ENCODE data around the gene SRCAP.
"Not testable (repeated sequence)": the region's sequence is repeated elsewhere in the genome, so short reads cannot be mapped to it uniquely, and the experiment has no call there.

The SRCAP gene

GRCh38 chr16:30692396-30693064 lies 6.4 kb upstream of the SRCAP start:
- Histone ChIP-seq H3K36me3 (ENCODE audit: insufficient read depth, low read depth, low read length) (no peaks in the 10 kb centered on the region), H3K27ac (ENCODE audit: low read length) (no peak overlapping the region), H3K4me1 (ENCODE audit: insufficient read depth, low read length) (no peaks in the 10 kb centered on the region), H3K9me3 (ENCODE audit: insufficient read depth, low read depth, low read length) (no peaks in the 10 kb centered on the region), H3K9ac (ENCODE audit: low read depth, low read length) (no peak overlapping the region), H3K27me3 (ENCODE audit: insufficient read depth, low read length) (peaks cover 98% of the 10 kb centered on the region), H3K4me3 (ENCODE audit: low read length) (no peak overlapping the region)

GRCh38 chr16:30694926-30695693 lies 3.9 kb upstream of the SRCAP start:
- Histone ChIP-seq H3K4me1 (ENCODE audit: insufficient read depth, low read length) (peaks cover 5% of the 10 kb centered on the region), H3K9ac (ENCODE audit: low read depth, low read length) (no peak overlapping the region)

GRCh38 chr16:30696646-30697045 lies 2.3 kb upstream of the SRCAP start:
- H3K4me3 ChIP-seq (ENCODE audit: low read length); H3K4me1 ChIP-seq (ENCODE audit: insufficient read depth, low read length); H3K9ac ChIP-seq (ENCODE audit: low read depth, low read length); H3K9me3 ChIP-seq (ENCODE audit: insufficient read depth, low read depth, low read length); H3K27ac ChIP-seq (ENCODE audit: low read length): not testable (repeated sequence)
- Histone ChIP-seq H3K36me3 (ENCODE audit: insufficient read depth, low read depth, low read length) (peaks cover 19% of the 10 kb centered on the region), H3K27me3 (ENCODE audit: insufficient read depth, low read length) (peaks cover 60% of the 10 kb centered on the region)

More at GRCh38 chr16:30694926-30695693, 3.9 kb upstream of the SRCAP start:
- no peak overlapping the region for H3K27ac ChIP-seq (ENCODE audit: low read length)
- no peaks in the 10 kb centered on the region for H3K9me3 ChIP-seq (ENCODE audit: insufficient read depth, low read depth, low read length)
- peaks cover 75% of the 10 kb centered on the region for H3K27me3 ChIP-seq (ENCODE audit: insufficient read depth, low read length)
- no peak overlapping the region for H3K4me3 ChIP-seq (ENCODE audit: low read length)
- peaks cover 4% of the 10 kb centered on the region for H3K36me3 ChIP-seq (ENCODE audit: insufficient read depth, low read depth, low read length)

- Histone ChIP-seq H3K4me3 (ENCODE audit: low read length) (peak overlapping the region; percentile 90), H3K27me3 (ENCODE audit: insufficient read depth, low read length) (peaks cover 51% of the 10 kb centered on the region), H3K9ac (ENCODE audit: low read depth, low read length) (peak overlapping the region; percentile 99; the same call in 1 of the 2 replicates), H3K9me3 (ENCODE audit: insufficient read depth, low read depth, low read length) (no peaks in the 10 kb centered on the region), H3K36me3 (ENCODE audit: insufficient read depth, low read depth, low read length) (peaks cover 21% of the 10 kb centered on the region), H3K4me1 (ENCODE audit: insufficient read depth, low read length) (peaks cover 8% of the 10 kb centered on the region), H3K27ac (ENCODE audit: low read length) (peak overlapping the region; percentile 95)
Observed at GRCh38 chr16:30697264-30698138, 1.5 kb upstream of the SRCAP start.

GRCh38 chr16:30698139-30698815 lies 694 bp upstream of the SRCAP start:
- Histone ChIP-seq H3K27me3 (ENCODE audit: insufficient read depth, low read length) (peaks cover 43% of the 10 kb centered on the region), H3K36me3 (ENCODE audit: insufficient read depth, low read depth, low read length) (peaks cover 25% of the 10 kb centered on the region), H3K27ac (ENCODE audit: low read length) (peak overlapping the region; percentile 95), H3K9ac (ENCODE audit: low read depth, low read length) (peak overlapping the region; percentile 99), H3K4me1 (ENCODE audit: insufficient read depth, low read length) (peaks cover 8% of the 10 kb centered on the region), H3K9me3 (ENCODE audit: insufficient read depth, low read depth, low read length) (no peaks in the 10 kb centered on the region), H3K4me3 (ENCODE audit: low read length) (peak overlapping the region; percentile 90)

GRCh38 chr16:30699615-30700099 lies 686 bp downstream of the SRCAP start:
- peak overlapping the region; percentile 99; the same call in 1 of the 2 replicates for H3K9ac ChIP-seq (ENCODE audit: low read depth, low read length)
- H3K27me3 ChIP-seq (ENCODE audit: insufficient read depth, low read length) = peaks cover 30% of the 10 kb centered on the region
- H3K27ac ChIP-seq (ENCODE audit: low read length) = no peak overlapping the region
- H3K4me3 ChIP-seq (ENCODE audit: low read length) = peak overlapping the region; percentile 90
- peaks cover 8% of the 10 kb centered on the region for H3K4me1 ChIP-seq (ENCODE audit: insufficient read depth, low read length)
- H3K9me3 ChIP-seq (ENCODE audit: insufficient read depth, low read depth, low read length) = no peaks in the 10 kb centered on the region
- H3K36me3 ChIP-seq (ENCODE audit: insufficient read depth, low read depth, low read length) = peaks cover 35% of the 10 kb centered on the region

- H3K4me3 ChIP-seq (ENCODE audit: low read length) = no peak overlapping the region
- H3K27me3 ChIP-seq (ENCODE audit: insufficient read depth, low read length) = peaks cover 21% of the 10 kb centered on the region
- no peak overlapping the region for H3K9ac ChIP-seq (ENCODE audit: low read depth, low read length)
- peaks cover 8% of the 10 kb centered on the region for H3K4me1 ChIP-seq (ENCODE audit: insufficient read depth, low read length)
- H3K9me3 ChIP-seq (ENCODE audit: insufficient read depth, low read depth, low read length) = no peaks in the 10 kb centered on the region
- H3K36me3 ChIP-seq (ENCODE audit: insufficient read depth, low read depth, low read length) = peaks cover 43% of the 10 kb centered on the region
- no peak overlapping the region for H3K27ac ChIP-seq (ENCODE audit: low read length)
Observed at GRCh38 chr16:30700491-30700890, 1.5 kb downstream of the SRCAP start.

GRCh38 chr16:30700971-30701370 lies 2.0 kb downstream of the SRCAP start:
- no peak overlapping the region for H3K27ac ChIP-seq (ENCODE audit: low read length)
- H3K36me3 ChIP-seq (ENCODE audit: insufficient read depth, low read depth, low read length) = peaks cover 48% of the 10 kb centered on the region
- H3K9ac ChIP-seq (ENCODE audit: low read depth, low read length) = no peak overlapping the region

GRCh38 chr16:30703071-30703470 lies 4.1 kb downstream of the SRCAP start:
- not testable (repeated sequence) for H3K4me1 ChIP-seq (ENCODE audit: insufficient read depth, low read length); H3K9ac ChIP-seq (ENCODE audit: low read depth, low read length); H3K4me3 ChIP-seq (ENCODE audit: low read length); H3K27me3 ChIP-seq (ENCODE audit: insufficient read depth, low read length); H3K9me3 ChIP-seq (ENCODE audit: insufficient read depth, low read depth, low read length); H3K27ac ChIP-seq (ENCODE audit: low read length)
- H3K36me3 ChIP-seq (ENCODE audit: insufficient read depth, low read depth, low read length) = peaks cover 69% of the 10 kb centered on the region

More at GRCh38 chr16:30700971-30701370, 2.0 kb downstream of the SRCAP start:
- Histone ChIP-seq H3K9me3 (ENCODE audit: insufficient read depth, low read depth, low read length) (no peaks in the 10 kb centered on the region), H3K27me3 (ENCODE audit: insufficient read depth, low read length) (peaks cover 16% of the 10 kb centered on the region), H3K4me1 (ENCODE audit: insufficient read depth, low read length) (peaks cover 8% of the 10 kb centered on the region), H3K4me3 (ENCODE audit: low read length) (no peak overlapping the region)

GRCh38 chr16:30703971-30704370 lies 5.0 kb downstream of the SRCAP start:
- Histone ChIP-seq H3K9me3 (ENCODE audit: insufficient read depth, low read depth, low read length) (no peaks in the 10 kb centered on the region), H3K4me3 (ENCODE audit: low read length) (no peak overlapping the region), H3K9ac (ENCODE audit: low read depth, low read length) (no peak overlapping the region), H3K4me1 (ENCODE audit: insufficient read depth, low read length) (peaks cover 8% of the 10 kb centered on the region), H3K27me3 (ENCODE audit: insufficient read depth, low read length) (no peaks in the 10 kb centered on the region), H3K27ac (ENCODE audit: low read length) (no peak overlapping the region), H3K36me3 (ENCODE audit: insufficient read depth, low read depth, low read length) (peaks cover 77% of the 10 kb centered on the region)

- no peaks in the 10 kb centered on the region for H3K9me3 ChIP-seq (ENCODE audit: insufficient read depth, low read depth, low read length)
- H3K4me1 ChIP-seq (ENCODE audit: insufficient read depth, low read length) = no peaks in the 10 kb centered on the region
- no peak overlapping the region for H3K27ac ChIP-seq (ENCODE audit: low read length)
- no peak overlapping the region for H3K9ac ChIP-seq (ENCODE audit: low read depth, low read length)
- peaks cover 85% of the 10 kb centered on the region for H3K36me3 ChIP-seq (ENCODE audit: insufficient read depth, low read depth, low read length)
- H3K4me3 ChIP-seq (ENCODE audit: low read length) = no peak overlapping the region
- H3K27me3 ChIP-seq (ENCODE audit: insufficient read depth, low read length) = no peaks in the 10 kb centered on the region
Observed at GRCh38 chr16:30706046-30706445, 7.1 kb downstream of the SRCAP start.
